ENCODE data around the gene SLC30A5.

DNA sequence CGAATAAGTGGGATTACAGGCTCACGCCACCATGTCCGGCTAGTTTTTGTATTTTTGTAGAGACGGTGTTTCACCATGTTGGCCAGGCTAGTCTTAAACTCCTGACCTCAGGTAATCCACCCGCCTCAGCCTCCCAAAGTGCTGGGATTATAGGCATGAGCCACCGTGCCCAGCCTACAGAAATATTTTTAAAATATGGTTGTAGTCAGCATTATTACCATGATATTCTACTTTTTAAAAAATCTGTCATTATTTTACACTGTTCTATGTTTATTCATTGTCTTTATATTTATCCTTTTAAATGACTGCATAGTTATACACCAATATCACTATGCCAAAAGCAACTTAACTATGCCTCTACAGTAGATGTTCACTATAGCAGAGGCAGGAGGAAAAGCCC, 41.6 kb upstream of the SLC30A5 start:
- TF ChIP-seq, protein P1, sequence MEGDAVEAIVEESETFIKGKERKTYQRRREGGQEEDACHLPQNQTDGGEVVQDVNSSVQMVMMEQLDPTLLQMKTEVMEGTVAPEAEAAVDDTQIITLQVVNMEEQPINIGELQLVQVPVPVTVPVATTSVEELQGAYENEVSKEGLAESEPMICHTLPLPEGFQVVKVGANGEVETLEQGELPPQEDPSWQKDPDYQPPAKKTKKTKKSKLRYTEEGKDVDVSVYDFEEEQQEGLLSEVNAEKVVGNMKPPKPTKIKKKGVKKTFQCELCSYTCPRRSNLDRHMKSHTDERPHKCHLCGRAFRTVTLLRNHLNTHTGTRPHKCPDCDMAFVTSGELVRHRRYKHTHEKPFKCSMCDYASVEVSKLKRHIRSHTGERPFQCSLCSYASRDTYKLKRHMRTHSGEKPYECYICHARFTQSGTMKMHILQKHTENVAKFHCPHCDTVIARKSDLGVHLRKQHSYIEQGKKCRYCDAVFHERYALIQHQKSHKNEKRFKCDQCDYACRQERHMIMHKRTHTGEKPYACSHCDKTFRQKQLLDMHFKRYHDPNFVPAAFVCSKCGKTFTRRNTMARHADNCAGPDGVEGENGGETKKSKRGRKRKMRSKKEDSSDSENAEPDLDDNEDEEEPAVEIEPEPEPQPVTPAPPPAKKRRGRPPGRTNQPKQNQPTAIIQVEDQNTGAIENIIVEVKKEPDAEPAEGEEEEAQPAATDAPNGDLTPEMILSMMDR (IDR thresholded peaks at IDR 0.05), result no peak
- TF ChIP-seq EZH2 (IDR thresholded peaks at IDR 0.05; ENCODE audit: borderline replicate concordance, insufficient read depth, low read depth, low read length, poor library complexity, severe bottlenecking), result no peak
